Measurements from ENCODE around the gene GRIK3.

- TF ChIP-seq EZH2phosphoT487 (IDR thresholded peaks at IDR 0.05; ENCODE audit: borderline replicate concordance) (no peak), CTCF (conservative IDR thresholded peaks at IDR 0.05; ENCODE audit: low read length) (no peak)
Measured at GRCh38 chr1:37012226-37012625, 22.1 kb downstream of the GRIK3 start.

All from Loucy (cell line).